NK-92 (cell line): ENCODE measurements around the gene MAP3K3.
"Not testable (repeated sequence)": the region's sequence is repeated elsewhere in the genome, so short reads cannot be mapped to it uniquely, and the experiment has no call there.

Experiments
- DNase-seq: peaks from one replicate; lab custom pipeline; 2025; ENCODE audit not compliant: unreplicated experiment; lab: John Stamatoyannopoulos, UW

The MAP3K3 gene

DNA sequence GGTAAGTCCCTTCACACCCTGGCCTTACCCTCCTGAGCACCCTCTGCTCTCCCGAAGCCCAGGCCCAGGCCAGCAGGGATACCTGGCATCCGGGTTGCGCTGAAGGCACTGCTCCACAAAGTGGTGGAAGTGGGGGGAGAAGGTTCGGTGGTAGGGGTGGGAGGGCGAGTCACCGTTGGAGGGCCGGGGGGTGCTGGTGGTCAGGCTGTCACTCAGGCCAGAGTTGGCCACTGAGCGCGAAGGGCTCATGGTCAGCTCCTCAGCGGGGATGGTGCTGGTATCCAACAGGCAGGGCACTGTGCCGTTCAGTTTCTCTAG lies 82.0 kb downstream of the MAP3K3 start:
- no peak for DNase-seq

DNA sequence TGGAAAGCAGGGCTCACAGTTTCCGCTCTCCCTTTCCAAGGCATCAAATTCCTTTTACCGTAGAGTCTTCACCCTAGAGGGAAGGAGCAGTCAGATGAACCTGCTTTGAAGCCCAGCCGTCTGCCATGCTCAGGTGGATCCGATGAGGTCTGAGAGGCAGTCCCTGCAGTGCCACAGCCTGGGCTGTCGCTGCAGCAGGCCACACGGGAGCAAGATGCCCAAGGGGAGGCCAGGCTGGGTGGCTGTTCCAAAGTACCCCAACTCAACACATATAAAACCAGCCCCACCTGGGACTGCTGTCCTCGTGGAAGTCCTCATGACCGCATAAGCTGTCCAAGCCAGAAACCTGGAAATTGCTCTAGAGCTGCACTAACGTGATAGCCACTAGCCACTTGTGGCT lies 82.6 kb downstream of the MAP3K3 start:
- DNase-seq, result no peak

DNA sequence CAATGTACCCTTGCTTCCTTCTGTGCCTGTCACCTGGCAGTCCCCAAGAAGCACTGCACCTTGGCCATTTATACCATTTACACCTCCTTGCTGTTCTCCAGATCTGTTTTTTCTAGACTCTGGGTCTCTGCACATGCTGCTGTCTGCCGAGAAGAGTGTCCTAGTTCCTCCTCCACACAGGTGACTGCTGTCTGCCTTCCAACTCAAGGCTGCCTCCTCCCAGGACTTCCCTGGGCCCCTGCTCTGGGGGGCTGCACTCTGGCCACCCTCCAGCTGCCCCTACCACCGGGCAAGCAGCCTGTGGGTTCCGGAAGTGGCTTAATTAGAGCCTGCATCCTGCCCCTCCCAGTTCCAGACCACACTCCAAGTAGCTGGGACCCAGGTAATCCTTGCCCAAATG lies 83.4 kb downstream of the MAP3K3 start:
- DNase-seq, result no peak

DNA sequence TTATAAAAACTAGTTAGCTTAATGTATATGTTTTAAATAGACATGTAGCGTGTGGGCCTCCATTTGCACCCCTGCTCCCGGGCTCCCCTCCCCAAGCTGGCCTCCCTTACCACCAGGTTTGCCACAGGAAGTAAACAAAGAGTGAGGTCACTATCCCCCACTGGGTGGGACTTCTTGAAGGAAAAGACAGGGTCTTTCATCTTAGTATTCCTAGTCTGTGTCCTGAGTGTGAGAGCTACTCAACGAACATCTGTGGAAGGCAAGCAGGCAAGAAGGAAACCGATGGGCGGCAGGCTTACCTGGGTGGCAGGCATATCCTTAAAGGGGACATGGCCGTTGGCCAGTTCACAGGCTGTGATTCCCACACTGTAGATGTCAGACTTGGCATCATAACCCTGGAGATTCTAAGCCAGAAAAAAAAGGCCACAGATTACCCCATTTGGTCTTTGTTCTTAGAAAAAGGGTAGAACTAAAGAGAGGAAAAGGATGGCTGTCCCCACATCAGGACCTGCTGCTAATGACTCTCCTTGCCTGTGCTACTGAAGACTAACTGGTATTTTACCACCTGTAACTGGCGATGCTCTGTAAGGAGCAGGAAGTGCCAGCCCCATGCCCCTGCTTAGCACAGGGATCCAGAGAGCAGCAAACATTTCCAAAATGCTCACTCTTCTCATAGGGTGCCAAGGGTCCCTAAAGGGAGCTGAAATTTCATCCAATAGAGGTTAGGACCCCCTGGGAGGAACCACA lies 84.3 kb downstream of the MAP3K3 start:
- DNase-seq, result no peak

GRCh38 chr17:63707151-63707550 lies 84.9 kb downstream of the MAP3K3 start:
- no peak for DNase-seq

DNA sequence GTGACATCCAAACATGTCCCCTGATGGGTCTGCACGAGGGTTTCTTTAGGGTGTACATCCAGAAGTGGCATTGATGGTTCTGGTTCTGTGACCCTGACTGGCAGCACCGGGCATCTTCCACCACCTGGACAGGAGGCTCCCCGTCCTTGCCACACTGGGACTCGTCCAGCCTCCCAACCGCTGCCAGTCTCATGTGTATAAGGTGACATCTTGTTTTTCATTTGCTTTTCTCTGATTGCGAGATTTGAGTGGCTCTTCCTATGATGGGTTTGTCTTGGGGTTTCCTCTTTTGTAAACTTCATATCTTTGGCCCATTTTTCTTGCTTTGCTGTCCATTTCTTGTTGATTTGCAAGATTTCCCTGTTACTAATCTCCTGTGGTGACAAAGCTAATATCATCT lies 86.9 kb downstream of the MAP3K3 start:
- no peak for DNase-seq

DNA sequence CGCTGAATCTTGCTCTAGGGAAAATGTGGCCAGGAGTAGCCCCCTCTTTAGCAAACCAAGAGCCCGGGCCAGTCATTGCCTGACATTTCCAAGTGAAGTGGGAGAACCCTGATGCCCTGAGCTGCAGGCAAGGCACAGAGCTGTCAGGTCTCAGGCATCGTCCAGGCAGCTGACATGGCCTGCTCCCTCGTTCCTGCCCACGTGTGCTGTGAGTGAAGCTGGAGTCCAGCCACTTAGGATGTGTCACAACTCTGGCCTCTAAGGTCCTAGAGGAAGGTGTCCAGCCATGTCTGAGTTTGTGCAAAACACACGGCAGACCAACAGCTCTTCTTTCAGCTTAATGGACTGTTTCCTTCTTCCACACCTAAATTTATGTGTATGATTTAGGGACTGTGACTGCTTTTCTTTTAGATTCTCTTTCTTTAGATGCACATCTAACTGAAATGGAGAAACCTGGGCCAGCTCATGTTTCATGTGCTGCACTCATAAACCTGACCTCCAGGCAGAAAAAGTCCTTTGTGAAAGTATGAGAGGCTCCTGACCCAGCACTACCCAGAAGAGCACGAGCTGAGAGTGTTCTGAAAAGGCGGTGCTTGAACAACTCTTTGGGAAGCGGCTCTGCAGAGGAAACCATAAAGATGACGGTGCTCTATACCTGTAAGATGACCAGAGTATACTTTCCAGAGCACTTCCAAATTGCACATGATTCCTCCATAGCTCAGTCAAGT lies 92.5 kb downstream of the MAP3K3 start:
- no peak for DNase-seq

GRCh38 chr17:63716426-63716825 lies 94.2 kb downstream of the MAP3K3 start:
- no peak for DNase-seq

DNA sequence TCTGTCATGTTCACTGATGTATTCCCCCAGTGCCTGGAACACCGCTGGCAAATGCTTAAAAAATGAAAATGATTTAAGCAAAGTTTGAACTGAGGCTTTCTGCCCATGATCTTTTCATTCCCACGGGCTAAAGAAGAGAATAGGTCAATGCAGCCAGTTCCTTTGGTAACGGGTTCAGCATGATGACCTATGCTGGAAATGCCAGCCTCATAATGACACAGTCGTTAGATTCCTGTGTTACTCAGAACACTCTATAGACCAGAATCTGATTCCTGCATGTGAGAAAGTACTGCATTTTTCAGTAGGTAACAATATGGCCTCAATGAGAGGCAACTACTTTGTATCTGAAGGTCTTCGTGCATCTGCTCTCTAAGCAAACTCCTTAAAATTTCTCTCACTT lies 96.8 kb downstream of the MAP3K3 start:
- DNase-seq, result no peak

GRCh38 chr17:63720194-63720593 lies 98.0 kb downstream of the MAP3K3 start:
- not testable (repeated sequence) for DNase-seq

DNA sequence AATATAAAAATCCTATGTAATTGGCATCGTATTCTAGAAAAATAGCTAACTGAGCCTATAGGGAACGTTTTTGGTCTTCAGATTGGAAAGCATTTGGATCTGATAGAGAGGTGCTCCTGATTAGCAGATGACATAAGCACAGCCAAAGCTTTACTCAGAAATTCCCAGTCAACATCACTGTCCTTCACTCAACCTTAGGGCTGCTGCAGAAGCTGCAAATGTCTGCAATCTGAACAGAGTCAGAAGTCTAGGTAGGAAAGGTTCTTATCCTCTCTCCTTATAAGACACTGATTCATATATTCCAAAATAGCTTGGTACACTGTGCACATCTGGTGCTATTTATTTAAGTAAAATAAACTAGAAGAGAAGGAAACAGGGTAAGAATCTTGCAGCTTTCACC lies 100.2 kb downstream of the MAP3K3 start:
- no peak for DNase-seq

GRCh38 chr17:63735691-63736090 lies 113.5 kb downstream of the MAP3K3 start:
- DNase-seq, result no peak

DNA sequence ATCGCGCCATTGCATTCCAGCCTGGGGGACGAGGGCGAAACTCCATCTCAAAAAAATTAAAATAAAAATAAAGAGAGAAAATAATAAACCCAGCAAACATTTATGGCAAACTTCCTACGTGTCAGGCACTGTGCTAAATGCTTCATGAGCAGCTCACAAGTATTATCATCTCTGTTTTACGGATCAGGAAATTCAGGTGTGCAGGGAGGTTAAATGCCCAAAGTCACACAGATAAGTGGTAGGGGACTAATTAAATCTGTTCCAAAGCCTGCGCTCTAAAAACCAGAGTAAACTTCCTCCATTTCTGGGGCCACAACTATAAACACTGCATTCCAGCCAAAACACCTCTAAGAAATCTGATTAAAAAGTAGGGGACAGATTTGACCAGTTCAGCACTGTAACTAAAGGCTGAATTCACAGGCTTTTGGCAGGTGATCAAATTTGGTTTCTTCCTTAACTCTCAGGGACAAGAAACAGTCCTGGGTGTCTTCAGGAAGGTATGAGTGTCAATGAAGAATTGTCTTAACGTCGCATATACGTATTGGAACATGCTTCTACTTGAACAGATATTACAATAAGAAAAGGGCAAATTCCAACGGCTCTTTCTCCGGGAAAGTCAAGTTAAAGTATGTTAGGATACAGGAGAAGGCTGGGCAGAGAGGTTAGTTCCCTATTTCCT lies 118.4 kb downstream of the MAP3K3 start:
- DNase-seq, result no peak

GRCh38 chr17:63741143-63741407 lies 118.9 kb downstream of the MAP3K3 start:
- DNase-seq, result no peak

GRCh38 chr17:63741408-63742173 lies 119.4 kb downstream of the MAP3K3 start, which contains the start of gene STRADA:
Gene STRADA (minus strand): TSS chr17:63741799. CDS start chr17:63728369, 13,430 bp downstream.
- DNase-seq, result peak; percentile 86
